ENCODE measurements around the gene LIN7A. TPM values are rescaled to one million over a fixed set of nuclear protein-coding genes. Genes with fewer than 3 reads are reported as not detected.

Gene LIN7A
- total RNA-seq, 1 experiment from 2014 or later, result not detected

GRCh38 chr12:80781313-80781712, 156.4 kb downstream of the LIN7A start:
- no peaks in the 10 kb centered on the region for H3K9me3 ChIP-seq (ENCODE audit: control insufficient read depth, insufficient read depth, low read depth, low read length)
- H3K27me3 ChIP-seq (ENCODE audit: control insufficient read depth, insufficient read depth, low read length), result no peaks in the 10 kb centered on the region
- TF ChIP-seq POLR2AphosphoS5 (IDR thresholded peaks at IDR 0.05; ENCODE audit: low read depth, low read length) (no peak), CTCF (IDR thresholded peaks at IDR 0.05) (no peak), TCF7L2 (IDR thresholded peaks at IDR 0.05; ENCODE audit: low read depth, low read length) (no peak), REST (IDR thresholded peaks at IDR 0.05; ENCODE audit: insufficient read depth in 1 of 2, low read depth in 2 of 2, low read length in 1 of 2) (no peak), SIN3A (IDR thresholded peaks at IDR 0.05; ENCODE audit: borderline replicate concordance, insufficient read depth, low read depth, low read length) (no peak)
- in situ Hi-C loops (cut with HindIII; ENCODE audit: low pct_unique_long_range_greater_than_20kb, low sequenced_read_pairs) (no loop called here), intact Hi-C loops (cut with micrococcal nuclease; ENCODE audit: unreplicated experiment) (no loop called here)
- H3K27ac ChIP-seq (ENCODE audit: low read length), result no peak overlapping the region
- no TSS peak for BruUV-seq (replicated peaks)
- H3K4me3 ChIP-seq (ENCODE audit: low read depth in 2 of 2, low read length in 2 of 2), result no peak overlapping the region
- ATAC-seq (no peak), DNase-seq (ENCODE audit: low read depth, low spot score) (no peak)
- H3K4me1 ChIP-seq (ENCODE audit: control insufficient read depth, insufficient read depth, low read length), result no peaks in the 10 kb centered on the region
- H3K36me3 ChIP-seq (ENCODE audit: control insufficient read depth, insufficient read depth, low read length), result no peaks in the 10 kb centered on the region
- ChIA-PET CTCF (no interaction called here), POLR2A (no interaction called here)

DNA sequence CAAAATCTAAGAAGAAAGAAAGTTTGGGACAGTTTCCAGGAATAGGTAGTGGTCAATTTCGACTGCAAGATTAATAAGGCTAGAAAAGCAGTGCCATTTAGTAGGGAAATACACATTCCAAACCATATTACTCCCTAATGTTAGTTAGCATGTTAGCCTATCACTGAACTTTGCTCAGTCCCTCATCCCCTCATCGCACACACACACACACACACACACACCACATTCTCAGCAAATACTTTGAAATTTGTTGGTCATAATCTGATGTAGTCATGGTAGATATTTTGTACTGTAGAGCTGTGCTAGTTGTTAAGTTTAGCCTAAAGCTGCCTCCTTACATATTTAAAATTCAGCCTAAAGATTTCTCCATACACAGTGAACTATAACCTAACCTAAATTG, 157.0 kb downstream of the LIN7A start:
- Histone ChIP-seq H3K27ac (ENCODE audit: low read length) (no peak overlapping the region), H3K9me3 (ENCODE audit: control insufficient read depth, insufficient read depth, low read depth, low read length) (no peaks in the 10 kb centered on the region), H3K4me1 (ENCODE audit: control insufficient read depth, insufficient read depth, low read length) (no peaks in the 10 kb centered on the region), H3K36me3 (ENCODE audit: control insufficient read depth, insufficient read depth, low read length) (no peaks in the 10 kb centered on the region), H3K4me3 (ENCODE audit: low read depth in 2 of 2, low read length in 2 of 2) (no peak overlapping the region), H3K27me3 (ENCODE audit: control insufficient read depth, insufficient read depth, low read length) (no peaks in the 10 kb centered on the region)
- ATAC-seq (no peak), DNase-seq (ENCODE audit: low read depth, low spot score) (no peak)
- in situ Hi-C loops (cut with HindIII; ENCODE audit: low pct_unique_long_range_greater_than_20kb, low sequenced_read_pairs), result no loop called here
- CTCF ChIA-PET, result interaction anchor here (0.6 kb wide), 1 partner anchor 938 kb away, joined by 3 read pairs; no protein-coding TSS in a partner anchor
- intact Hi-C loops (cut with micrococcal nuclease; ENCODE audit: unreplicated experiment), result no loop called here
- no TSS peak for BruUV-seq (replicated peaks)
- no peak for TF ChIP-seq POLR2AphosphoS5 (IDR thresholded peaks at IDR 0.05; ENCODE audit: low read depth, low read length)
- TF ChIP-seq CTCF (IDR thresholded peaks at IDR 0.05), result no peak
- no peak for TF ChIP-seq REST (IDR thresholded peaks at IDR 0.05; ENCODE audit: insufficient read depth in 1 of 2, low read depth in 2 of 2, low read length in 1 of 2)
- TF ChIP-seq SIN3A (IDR thresholded peaks at IDR 0.05; ENCODE audit: borderline replicate concordance, insufficient read depth, low read depth, low read length), result no peak
- TF ChIP-seq TCF7L2 (IDR thresholded peaks at IDR 0.05; ENCODE audit: low read depth, low read length), result no peak
- POLR2A ChIA-PET, result no interaction called here

All from Panc1 (cell line).